Motor neuron (in vitro differentiated cells): Measurements from ENCODE around the gene B4GALNT3. TPM values are rescaled to one million over a fixed set of nuclear protein-coding genes. Genes with fewer than 3 reads are reported as not detected.

Source experiments
- ATAC-seq, 8 experiments: fragments of 200-7000 bp; cut with Tn5 transposase; replicated peaks in 6 of 8; 2 replicates each; pipeline ENCODE4 v1.8.0; 2021; ENCODE audit warnings: mild to moderate bottlenecking in 8 of 8, moderate library complexity in 8 of 8
- H3K27ac ChIP-seq, 2 donors: fragments of 250-450 bp; sonication (Bioruptor Pico); 2 replicates each; pipeline ENCODE4 v1.9.0; 2021; ENCODE audit warnings: antibody characterized with exemption in 2 of 2, mild to moderate bottlenecking in 2 of 2, moderate library complexity in 1 of 2
- H3K4me1 ChIP-seq, 2 donors: fragments of 250-450 bp; sonication (Bioruptor Pico); replicated peaks in 1 of 2; 2 replicates each; pipeline ENCODE4 v1.6.1; 2021; ENCODE audit warnings: antibody characterized with exemption in 2 of 2, mild to moderate bottlenecking in 2 of 2, moderate library complexity in 1 of 2
- H3K4me3 ChIP-seq, 5 donors: fragments of 250-450 bp; sonication (Bioruptor Pico); 2 replicates each; pipeline ENCODE4 v1.9.0; 2021; ENCODE audit warnings: antibody characterized with exemption in 5 of 5, mild to moderate bottlenecking in 5 of 5, moderate library complexity in 4 of 5
- WGBS, 10 experiments: fragments of 450-650 bp; shearing (Covaris generic); methylation state at CpG; one replicate each; pipeline ENCODE4 v1.0.0; 2022; 5-methylcytosine and 5-hydroxymethylcytosine counted together
- in situ Hi-C, 9 experiments: fragments of 400-800 bp; cut with MboI; loops; one replicate each; pipeline ENCODE4 v1.15.0; 2021; ENCODE audit warnings: low sequenced_read_pairs in 9 of 9, low pct_unique_long_range_greater_than_20kb in 2 of 9; ENCODE audit not compliant: unreplicated experiment in 9 of 9
- total RNA-seq, 8 experiments: library from RNA; unstranded; fragments of 300-600 nt; gene quantifications; 2 replicates each; pipeline versions ENCODE4 v1.2.3 to v1.2.4, GENCODE V29; 2022

B4GALNT3 gene
- total RNA-seq, 8 experiments from 2014 or later = 0.35 to 5.1 (median 1.1) TPM

DNA sequence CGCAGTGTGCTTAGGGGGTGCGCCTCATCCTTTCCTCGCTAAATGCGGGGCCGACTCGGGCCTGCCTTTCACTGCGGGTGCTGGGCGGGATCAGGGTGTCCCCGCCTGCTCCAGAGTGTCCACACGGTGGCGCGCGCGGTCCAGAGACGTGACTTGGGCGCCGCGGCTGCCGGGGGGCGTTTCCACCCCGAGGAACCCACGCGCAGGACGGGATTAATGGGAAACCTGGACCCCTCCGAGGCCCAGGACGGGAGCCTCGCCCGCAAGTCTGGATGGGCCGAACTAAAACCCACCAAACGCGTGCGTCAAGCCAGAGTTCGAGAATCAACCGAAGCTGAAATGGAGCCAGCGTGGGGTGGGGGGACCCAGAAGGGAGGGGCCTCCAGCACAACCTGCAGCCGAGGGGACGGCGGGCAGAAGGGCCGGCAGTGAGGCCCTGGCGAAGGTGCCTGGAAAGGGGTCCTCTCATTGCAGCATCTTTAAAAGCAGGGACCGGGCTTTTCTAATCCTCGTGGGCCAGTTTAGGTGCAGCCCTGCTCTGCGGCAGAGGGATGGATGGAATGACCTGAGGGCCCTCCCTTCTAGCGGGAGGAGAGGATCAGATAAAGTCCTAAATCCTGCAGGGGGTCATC is 110.2 kb downstream of the B4GALNT3 start:
- Histone ChIP-seq H3K4me1 (peaks cover 8 to 9% of the 10 kb centered on the region in 2 donors), H3K27ac (no peak overlapping the region), H3K4me3 (peak overlapping the region; percentile 36 to 45 (median 42))
- ATAC-seq = peak; percentile 62 to 91 (median 84)
- 0% methylated on average over 6 of the region's 44 CpGs; no CpG with 5 or more reads in 9 of the 10 experiments for WGBS, 10 experiments
- in situ Hi-C loops = loop anchor here in 7 of 9 experiments (10.0 to 25.0 kb wide), 7 partner anchors 242 to 1017 kb away; partner anchors contain the start of genes FBXL14 (in 3 of the 7) and RAD52 (in 3 of the 7)

DNA sequence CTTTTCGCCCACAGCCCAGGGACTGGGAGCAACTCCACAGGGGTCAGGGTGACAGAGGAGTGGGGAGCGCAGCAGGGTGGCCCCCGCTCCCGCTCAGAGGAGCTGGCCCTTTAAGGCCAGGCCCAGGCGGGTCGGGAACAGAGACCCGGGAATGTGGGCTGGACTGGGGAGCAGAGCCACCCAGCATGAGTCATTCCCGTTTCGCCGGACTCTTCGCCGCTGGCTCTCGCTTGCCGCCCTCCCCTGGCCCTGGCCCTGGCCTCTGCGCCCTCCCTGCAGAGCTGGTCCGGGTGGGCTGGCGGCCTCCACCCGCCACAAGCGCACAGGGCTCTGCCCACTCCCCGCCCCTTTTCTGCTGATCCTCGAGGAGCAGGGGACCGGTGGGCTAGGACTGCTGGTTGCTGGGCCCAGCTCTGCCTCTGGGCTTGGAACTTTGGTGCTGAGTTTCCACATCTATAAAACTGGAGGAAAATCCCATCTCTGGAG is 110.7 kb downstream of the B4GALNT3 start:
- in situ Hi-C loops = loop anchor here in 7 of 9 experiments (10.0 to 25.0 kb wide), 7 partner anchors 242 to 1017 kb away; partner anchors contain the start of genes FBXL14 (in 3 of the 7) and RAD52 (in 3 of the 7)
- 0% methylated on average over 1 to 2 of the region's 22 CpGs; no CpG with 5 or more reads in 8 of the 10 experiments for WGBS, 10 experiments
- Histone ChIP-seq H3K27ac (no peak overlapping the region), H3K4me1 (peaks cover 8 to 9% of the 10 kb centered on the region in 2 donors), H3K4me3 (peak overlapping the region in 3 of 5 donors; percentile 38 to 43 (median 42))
- ATAC-seq = peak; percentile 58 to 83 (median 78)

DNA sequence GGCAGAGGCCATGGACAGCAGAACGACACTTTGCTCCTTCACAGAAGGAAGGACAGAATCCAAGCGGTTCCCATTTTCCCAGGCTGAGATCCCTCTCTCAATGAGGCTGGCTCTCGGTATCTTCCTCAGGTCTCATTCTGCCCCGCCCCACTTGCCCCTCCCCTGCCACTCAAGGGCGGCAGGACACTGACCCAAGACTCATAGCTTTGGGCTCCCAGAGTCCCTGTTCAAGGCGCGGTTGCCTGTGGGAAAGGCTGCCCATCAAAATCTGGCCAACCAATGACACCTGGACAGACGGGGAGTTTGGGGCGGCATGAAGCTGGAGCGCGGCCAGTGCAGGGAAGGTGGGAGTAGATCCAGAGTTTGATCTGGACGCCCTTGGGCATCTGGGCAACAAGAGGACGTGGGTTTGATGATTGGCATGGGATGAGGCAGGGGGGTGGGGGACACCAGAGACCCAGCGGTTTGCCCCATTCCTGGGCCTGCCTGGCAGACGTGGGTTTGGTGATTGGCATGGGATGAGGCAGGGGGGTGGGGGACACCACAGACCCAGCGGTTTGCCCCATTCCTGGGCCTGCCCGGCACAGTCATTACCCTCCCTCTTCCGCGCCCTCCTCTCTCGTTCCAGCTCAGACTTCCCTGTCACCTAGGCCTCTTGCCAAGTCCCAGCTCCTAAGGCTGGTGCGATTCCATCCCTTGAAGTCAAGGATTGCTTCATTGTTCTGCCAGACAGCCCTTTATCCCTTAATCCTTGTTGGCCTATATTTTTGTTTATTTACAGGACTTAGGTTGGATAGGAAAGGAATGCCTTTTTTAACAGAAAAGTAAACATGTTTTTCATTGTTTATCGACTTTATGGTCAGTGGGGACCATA is 111.4 kb downstream of the B4GALNT3 start:
- peak in 4 of 8 experiments; percentile 1 to 9 (median 4) for ATAC-seq
- Histone ChIP-seq H3K4me3 (no peak overlapping the region), H3K4me1 (peaks cover 8 to 13% of the 10 kb centered on the region in 2 donors), H3K27ac (no peak overlapping the region)
- in situ Hi-C loops = loop anchor here in 7 of 9 experiments (10.0 to 25.0 kb wide), 7 partner anchors 241 to 1016 kb away; partner anchors contain the start of genes FBXL14 (in 3 of the 7) and RAD52 (in 3 of the 7)
- WGBS, 10 experiments = 0 to 100% (median 80%) methylated on average over 1 to 4 of the region's 22 CpGs; no CpG with 5 or more reads in 2 of the 10 experiments

DNA sequence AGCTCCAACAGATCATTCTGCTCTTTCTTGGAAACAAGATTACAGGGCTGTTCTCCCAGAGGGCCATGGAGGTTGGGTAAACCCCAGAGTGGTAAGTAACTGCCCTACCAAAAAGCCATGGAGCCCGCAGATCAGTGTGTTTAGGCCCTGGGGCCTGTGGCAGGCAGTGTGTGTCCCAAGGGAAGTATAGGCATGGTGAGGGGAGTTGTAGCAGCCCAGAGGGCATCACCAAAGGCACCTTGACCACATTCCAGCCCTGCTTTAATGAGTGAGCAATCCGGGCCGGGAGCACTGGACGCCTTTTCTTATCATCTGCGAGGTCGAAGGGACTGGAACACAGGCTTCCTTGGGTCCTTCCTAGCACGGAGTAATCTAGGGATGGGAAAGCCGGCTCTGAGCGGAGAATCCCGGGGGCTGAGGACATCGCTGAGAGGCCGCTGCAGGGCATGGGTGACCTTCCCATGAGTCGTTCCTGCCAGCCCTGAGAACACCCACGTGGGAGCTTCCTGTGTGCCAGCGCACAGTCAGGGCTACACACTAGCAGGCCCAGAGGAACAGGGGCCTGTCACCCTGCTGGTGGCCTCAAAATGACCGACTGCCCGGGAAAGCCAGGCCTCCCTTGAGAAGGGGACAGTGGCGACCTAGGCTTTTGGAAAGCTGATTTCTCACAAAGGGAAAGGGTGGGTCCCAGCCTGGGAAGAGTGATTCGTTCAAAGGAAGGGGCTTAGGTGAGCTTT is 112.2 kb downstream of the B4GALNT3 start:
- ATAC-seq = no peak
- Histone ChIP-seq H3K4me3 (no peak overlapping the region), H3K4me1 (peaks cover 13 to 17% of the 10 kb centered on the region in 2 donors), H3K27ac (no peak overlapping the region)
- in situ Hi-C loops = loop anchor here in 7 of 9 experiments (10.0 to 25.0 kb wide), 7 partner anchors 240 to 1015 kb away; partner anchors contain the start of genes FBXL14 (in 3 of the 7) and RAD52 (in 3 of the 7)
- 36 to 85% (median 78%) methylated on average over 1 to 8 of the region's 19 CpGs; no CpG with 5 or more reads in 2 of the 10 experiments for WGBS, 10 experiments

DNA sequence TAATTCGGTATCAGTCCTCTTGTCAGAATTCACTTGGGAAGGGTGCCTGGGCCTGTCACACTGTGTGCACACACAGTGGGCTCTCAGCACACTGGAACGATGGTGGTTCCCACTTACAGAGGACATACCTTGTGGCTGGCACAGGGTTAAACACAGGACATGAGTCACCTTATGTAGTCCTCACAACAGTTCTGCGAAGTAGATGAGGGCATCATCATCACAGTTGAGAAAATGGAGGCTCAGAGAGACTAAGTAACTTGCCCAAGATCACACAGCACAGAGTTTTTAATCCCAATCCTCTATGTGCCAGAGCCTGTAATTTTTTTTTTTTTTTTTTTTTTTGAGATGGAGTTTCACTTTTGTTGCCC is 112.8 kb downstream of the B4GALNT3 start:
- Histone ChIP-seq H3K27ac (no peak overlapping the region), H3K4me1 (peaks cover 13 to 17% of the 10 kb centered on the region in 2 donors), H3K4me3 (no peak overlapping the region)
- in situ Hi-C loops = loop anchor here in 7 of 9 experiments (10.0 to 25.0 kb wide), 7 partner anchors 240 to 1015 kb away; partner anchors contain the start of genes FBXL14 (in 3 of the 7) and RAD52 (in 3 of the 7)
- WGBS, 10 experiments = 85 to 100% (median 93%) methylated on average over 1 to 3 of the region's 3 CpGs; no CpG with 5 or more reads in 6 of the 10 experiments
- ATAC-seq = no peak

DNA sequence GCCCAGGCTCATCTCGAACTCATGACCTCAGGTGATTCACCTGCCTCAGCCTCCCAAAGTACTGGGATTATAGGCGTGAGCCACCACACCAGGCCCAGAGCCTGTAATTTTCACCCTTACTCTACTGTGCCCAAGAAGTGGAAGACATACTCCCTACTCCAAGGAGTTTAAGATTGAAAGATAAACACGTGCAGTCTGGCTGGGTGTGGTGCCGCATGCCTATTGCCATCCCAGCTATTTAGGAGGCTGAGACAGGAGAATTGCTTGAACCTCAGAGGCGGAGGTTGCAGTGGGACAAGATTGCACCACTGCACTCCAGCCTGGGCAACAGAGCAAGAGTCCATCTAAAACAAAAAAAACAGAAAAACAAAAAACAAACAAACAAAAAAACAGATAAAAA is 113.5 kb downstream of the B4GALNT3 start:
- peaks cover 13 to 22% of the 10 kb centered on the region in 2 donors for H3K4me1 ChIP-seq
- ATAC-seq = no peak
- H3K27ac ChIP-seq = no peak overlapping the region
- no peak overlapping the region for H3K4me3 ChIP-seq
- in situ Hi-C loops = loop anchor here in 7 of 9 experiments (10.0 to 25.0 kb wide), 7 partner anchors 239 to 1014 kb away; partner anchors contain the start of genes FBXL14 (in 3 of the 7) and RAD52 (in 3 of the 7)
- WGBS, 10 experiments = 64 to 100% (median 93%) methylated on average over 1 to 5 of the region's 5 CpGs; no CpG with 5 or more reads in 2 of the 10 experiments

DNA sequence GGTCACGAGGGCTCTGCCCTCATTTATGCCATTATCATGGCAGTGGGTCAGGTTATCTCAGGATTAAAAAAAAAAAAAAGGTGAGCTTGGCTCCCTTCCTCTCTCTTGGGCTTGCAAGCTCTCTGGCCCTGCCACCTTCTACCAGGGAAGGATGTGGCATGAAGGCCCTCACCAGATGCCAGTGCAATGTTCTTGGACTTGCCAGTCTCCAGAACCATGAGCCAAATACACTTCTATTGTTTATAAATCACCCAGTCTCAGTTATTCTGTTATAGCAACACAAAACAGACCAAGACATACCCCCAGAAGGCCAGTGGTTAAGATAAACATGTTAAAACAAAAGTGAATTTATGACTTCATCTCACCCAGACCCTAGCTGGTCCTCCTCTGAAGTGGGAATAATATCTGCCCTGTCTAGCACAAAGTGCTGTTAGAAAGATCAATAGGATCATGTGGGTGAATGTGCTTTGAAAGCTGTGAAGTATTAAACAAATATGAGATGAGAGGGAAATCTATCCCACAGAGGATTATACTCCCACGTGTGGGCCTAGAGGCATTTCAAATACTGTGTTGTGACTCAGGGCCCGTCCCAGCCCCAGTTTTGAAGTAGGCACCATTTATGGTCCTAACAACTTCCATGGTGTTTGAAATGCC is 114.9 kb downstream of the B4GALNT3 start:
- H3K4me1 ChIP-seq = peaks cover 19 to 31% of the 10 kb centered on the region in 2 donors
- no peak for ATAC-seq
- H3K27ac ChIP-seq = no peak overlapping the region
- in situ Hi-C loops = loop anchor here in 7 of 9 experiments (10.0 to 25.0 kb wide), 8 partner anchors 188 to 1013 kb away; partner anchors contain the start of genes FBXL14 (in 3 of the 7), RAD52 (in 3 of the 7) and WNK1 (in 1 of the 7)
- no peak overlapping the region for H3K4me3 ChIP-seq
- 0 to 100% (median 70%) methylated on average over 1 to 2 of the region's 3 CpGs; no CpG with 5 or more reads in 4 of the 10 experiments for WGBS, 10 experiments

DNA sequence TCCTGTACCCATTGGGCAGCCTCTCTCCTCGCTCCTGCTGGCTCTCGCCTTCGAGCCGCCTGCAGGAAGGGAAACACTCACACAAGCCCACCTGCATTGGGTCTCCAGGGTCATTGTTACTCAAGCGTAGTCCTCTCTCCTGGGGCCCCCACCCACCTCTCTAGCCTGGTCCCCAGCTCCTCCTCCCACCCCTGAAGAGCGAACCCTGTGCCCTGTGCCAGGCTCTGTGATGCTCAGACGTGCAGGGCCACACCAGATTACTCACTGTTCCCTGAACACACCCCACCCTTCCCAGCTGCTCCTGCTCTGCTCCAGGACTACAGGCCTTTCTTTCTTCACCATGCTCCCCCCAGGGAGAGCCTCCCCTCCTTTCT is 115.4 kb downstream of the B4GALNT3 start:
- H3K27ac ChIP-seq = no peak overlapping the region
- H3K4me1 ChIP-seq = peaks cover 21 to 30% of the 10 kb centered on the region in 2 donors
- H3K4me3 ChIP-seq = no peak overlapping the region
- 100% methylated on average over 2 to 3 of the region's 7 CpGs; no CpG with 5 or more reads in 8 of the 10 experiments for WGBS, 10 experiments
- in situ Hi-C loops = loop anchor here in 3 of 9 experiments (10.0 to 25.0 kb wide), 3 partner anchors 187 to 1010 kb away; partner anchors contain the start of genes RAD52 (in 1 of the 3) and WNK1 (in 1 of the 3)
- peak in 3 of 8 experiments; percentile 3 to 40 (median 33) for ATAC-seq

DNA sequence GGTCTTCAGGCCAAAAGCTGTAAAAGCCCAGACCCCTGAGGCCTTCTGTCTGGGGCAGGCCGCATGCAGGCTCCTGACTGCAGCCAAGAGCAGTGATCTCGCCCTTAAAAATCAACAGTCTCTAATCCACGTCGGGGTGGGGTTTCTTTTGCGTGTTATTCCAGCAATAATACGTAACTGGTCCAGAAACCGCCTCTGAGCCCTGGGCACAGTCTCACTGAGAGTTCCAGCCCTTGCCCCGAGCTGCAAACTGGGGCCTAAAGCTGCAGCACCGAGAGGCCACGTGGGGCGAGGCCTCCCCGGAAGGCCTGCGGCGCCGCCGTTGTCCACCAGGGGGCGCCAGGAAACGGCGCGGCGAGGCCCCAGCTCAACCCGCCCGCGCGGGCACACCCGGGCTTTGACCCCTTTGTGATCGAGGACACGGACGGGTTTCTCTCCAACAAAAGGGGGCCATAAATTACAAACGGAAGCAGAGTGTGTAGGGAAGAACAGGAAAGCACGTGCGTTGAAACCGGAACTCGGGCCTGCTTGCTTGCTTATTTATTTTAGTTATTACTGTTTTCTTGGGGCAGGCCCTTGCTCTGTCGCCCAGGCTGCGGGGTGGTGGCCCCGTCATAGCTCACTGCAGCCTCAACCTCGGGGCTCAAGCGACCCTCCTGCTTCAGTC is 116.3 kb downstream of the B4GALNT3 start:
- in situ Hi-C loops = loop anchor here in 3 of 9 experiments (10.0 to 25.0 kb wide), 3 partner anchors 186 to 1009 kb away; partner anchors contain the start of genes RAD52 (in 1 of the 3) and WNK1 (in 1 of the 3)

DNA sequence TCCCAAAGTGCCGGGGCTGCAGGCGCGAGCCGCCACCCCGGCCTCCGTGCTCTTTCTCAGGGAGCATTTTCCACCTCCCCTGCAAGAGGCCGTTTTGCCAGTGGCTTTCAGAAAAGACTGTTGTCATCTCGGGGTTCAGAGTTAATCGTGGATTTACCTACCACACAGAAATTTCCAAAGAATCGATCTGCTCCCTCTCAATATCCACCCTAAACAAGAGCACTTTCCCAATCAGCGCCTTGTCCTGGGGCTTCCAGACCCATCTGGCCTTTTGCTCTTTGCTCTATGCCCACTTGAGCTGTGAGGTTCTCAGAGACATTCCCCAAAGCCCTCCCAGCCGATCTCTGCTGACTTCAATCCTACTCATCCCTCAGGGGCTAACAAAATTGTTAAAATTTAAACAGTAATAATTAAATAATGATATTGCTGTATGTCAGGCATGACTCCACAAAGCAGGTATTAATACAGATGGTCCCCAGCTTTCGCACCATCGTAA is 116.9 kb downstream of the B4GALNT3 start:
- H3K4me1 ChIP-seq = peaks cover 16 to 25% of the 10 kb centered on the region in 2 donors
- no peak overlapping the region for H3K27ac ChIP-seq
- WGBS, 10 experiments = 86 to 100% (median 94%) methylated on average over 2 to 7 of the region's 14 CpGs; no CpG with 5 or more reads in 3 of the 10 experiments
- no peak overlapping the region for H3K4me3 ChIP-seq
- no peak for ATAC-seq
- in situ Hi-C loops = loop anchor here in 3 of 9 experiments (10.0 to 25.0 kb wide), 3 partner anchors 186 to 1008 kb away; partner anchors contain the start of genes RAD52 (in 1 of the 3) and WNK1 (in 1 of the 3)

More for the DNA sequence above, 116.3 kb downstream of the B4GALNT3 start:
- Histone ChIP-seq H3K4me1 (peaks cover 16 to 25% of the 10 kb centered on the region in 2 donors), H3K4me3 (no peak overlapping the region), H3K27ac (no peak overlapping the region)
- 0 to 92% (median 60%) methylated on average over 1 to 20 of the region's 39 CpGs; no CpG with 5 or more reads in 3 of the 10 experiments for WGBS, 10 experiments
- ATAC-seq = peak; percentile 80 to 98 (median 94)
